ENCODE measurements around the gene TRIM13.
"Not testable (repeated sequence)": the region's sequence is repeated elsewhere in the genome, so short reads cannot be mapped to it uniquely, and the experiment has no call there.

Gene TRIM13

DNA sequence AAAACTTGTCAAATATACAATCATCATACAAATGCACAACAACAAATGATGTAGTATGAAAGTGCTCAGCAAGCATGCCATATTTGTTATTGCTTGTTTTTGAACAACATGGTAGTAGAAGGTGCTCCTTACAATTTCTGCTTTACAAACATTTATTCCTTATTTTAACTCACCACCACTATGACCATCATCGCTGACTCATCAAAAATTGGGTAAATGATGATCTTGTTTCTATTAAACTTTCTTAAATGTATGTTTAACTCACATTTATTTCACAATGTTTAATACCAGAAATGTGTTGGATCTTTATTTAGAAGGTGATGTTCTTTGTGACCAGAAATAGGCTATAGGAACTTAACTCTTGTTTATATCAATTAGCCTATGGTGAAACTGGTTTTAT, 63.9 kb downstream of the TRIM13 start:
- no peak for DNase-seq (ENCODE audit: low spot score)

DNA sequence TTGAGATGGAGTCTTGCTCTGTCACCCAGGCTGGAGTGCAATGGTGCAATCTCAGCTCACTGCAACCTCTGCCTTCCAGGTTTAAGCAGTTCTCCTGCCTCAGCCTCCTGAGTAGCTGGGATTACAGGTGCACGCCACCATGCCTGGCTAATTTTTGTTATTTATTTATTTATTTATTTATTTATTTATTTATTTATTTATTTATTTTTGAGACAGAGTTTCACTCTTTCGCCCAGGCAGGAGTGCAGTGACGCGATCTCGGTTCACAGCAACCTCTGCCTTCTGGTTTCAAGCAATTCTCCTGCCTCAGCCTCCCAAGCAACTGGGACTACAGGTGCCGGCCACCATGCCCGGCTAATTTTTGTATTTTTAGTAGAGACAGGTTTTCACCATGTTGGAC, 65.5 kb downstream of the TRIM13 start:
- DNase-seq (ENCODE audit: low spot score), result not testable (repeated sequence)

DNA sequence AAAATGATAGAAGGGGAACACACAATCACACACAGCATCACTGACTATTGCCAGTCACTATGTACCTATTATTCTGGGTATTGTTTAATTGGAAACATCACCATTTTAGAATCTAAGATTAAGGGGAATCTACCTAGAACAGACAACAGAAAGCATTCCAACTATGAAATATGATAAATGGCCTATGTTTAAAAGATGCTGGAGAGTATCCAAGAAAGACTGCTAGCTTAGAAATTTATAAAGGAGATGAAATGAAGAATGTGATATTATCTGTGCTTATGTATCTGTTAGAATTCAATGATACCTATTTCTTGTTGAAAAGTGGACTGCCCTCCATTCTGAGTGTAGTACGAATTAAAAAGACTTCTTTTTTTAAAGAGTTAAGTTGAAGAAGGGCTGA, 68.9 kb downstream of the TRIM13 start:
- DNase-seq (ENCODE audit: low spot score), result no peak

Measured in activated CD4-positive, alpha-beta T cell treated with anti-CD3 and anti-CD28 coated beads, Interleukin-2, Interleukin-4, amounts not matched to agents 100 ng/mL and 50 ng/mL, durations not matched to agents 16 hours and 8 hours (primary cell).